Prostate gland (tissue), 2 donors: ENCODE measurements around the gene KRT14. TPM values are rescaled to one million over a fixed set of nuclear protein-coding genes. Genes with fewer than 3 reads are reported as not detected.

Experiments
- DNase-seq: peaks from one replicate; pipeline ENCODE4 v3.0.0-alpha.2; 2019; ENCODE audit warnings: low spot score
- H3K27ac ChIP-seq, 2 donors: fragments of 200-600 bp; sonication (generic); 2 replicates each; pipeline ENCODE4 v1.5.1; 2017 to 2019
- H3K27me3 ChIP-seq: fragments of 200-600 bp; sonication (generic); replicated peaks from 2 replicates; pipeline ENCODE4 v1.5.1; 2019; ENCODE audit not compliant: insufficient read depth
- H3K36me3 ChIP-seq, 2 donors: fragments of 200-600 bp; sonication (generic); 1 replicate in 1 of 2; 2 replicates in 1 of 2; pipeline versions ENCODE4 v1.5.1 to v1.8.1; 2017 to 2019
- H3K4me1 ChIP-seq: fragments of 200-600 bp; sonication (generic); replicated peaks from 2 replicates; pipeline ENCODE4 v1.5.1; 2019
- H3K4me3 ChIP-seq, 2 donors: fragments of 200-600 bp; sonication (generic); 2 replicates each; pipeline ENCODE4 v1.5.1; 2017 to 2019
- H3K9me3 ChIP-seq: fragments of 200-600 bp; sonication (generic); 2 replicates; pipeline ENCODE4 v1.5.1; 2017
- POLR2A ChIP-seq: fragments of 450-650 bp; IDR thresholded peaks from one replicate; pipeline ENCODE4 v1.6.1; 2016; ENCODE audit warnings: antibody characterized with exemption, mild to moderate bottlenecking
- POLR2AphosphoS5 ChIP-seq: sonication (generic); formaldehyde crosslinking; IDR thresholded peaks from one replicate; pipeline ENCODE4 v1.6.1; 2017; ENCODE audit warnings: antibody characterized with exemption
- WGBS: methylation state at CpG from one replicate; pipeline ENCODE4 v1.1.5; 2018; 5-methylcytosine and 5-hydroxymethylcytosine counted together
- intact Hi-C: fragments of 100-400 bp; cut with DNase I; formaldehyde crosslinking; loops from one replicate; pipeline ENCODE4 v1.14.2; 2022
- total RNA-seq, 2 donors: library from RNA; depleted of rRNA; stranded (reverse); fragments of >200 nt; gene quantifications; one replicate each; pipeline ENCODE4 v1.1.0, GENCODE V29; 2016
- TF ChIP-seq, protein P1 (sequence below), 4 experiments: fragments of 200-600 bp in 2 of 4; fragments of 450-650 bp in 2 of 4; sonication (generic) in 2 of 4; IDR thresholded peaks; 1 replicate in 3 of 4; 2 replicates in 1 of 4; pipeline ENCODE4 v1.5.1; 2016 to 2019; ENCODE audit warnings: antibody characterized with exemption in 4 of 4, mild to moderate bottlenecking in 2 of 4, moderate library complexity in 2 of 4

KRT14 gene
- total RNA-seq, 2 donors from 2014 or later, result 28.1 to 298 TPM

DNA sequence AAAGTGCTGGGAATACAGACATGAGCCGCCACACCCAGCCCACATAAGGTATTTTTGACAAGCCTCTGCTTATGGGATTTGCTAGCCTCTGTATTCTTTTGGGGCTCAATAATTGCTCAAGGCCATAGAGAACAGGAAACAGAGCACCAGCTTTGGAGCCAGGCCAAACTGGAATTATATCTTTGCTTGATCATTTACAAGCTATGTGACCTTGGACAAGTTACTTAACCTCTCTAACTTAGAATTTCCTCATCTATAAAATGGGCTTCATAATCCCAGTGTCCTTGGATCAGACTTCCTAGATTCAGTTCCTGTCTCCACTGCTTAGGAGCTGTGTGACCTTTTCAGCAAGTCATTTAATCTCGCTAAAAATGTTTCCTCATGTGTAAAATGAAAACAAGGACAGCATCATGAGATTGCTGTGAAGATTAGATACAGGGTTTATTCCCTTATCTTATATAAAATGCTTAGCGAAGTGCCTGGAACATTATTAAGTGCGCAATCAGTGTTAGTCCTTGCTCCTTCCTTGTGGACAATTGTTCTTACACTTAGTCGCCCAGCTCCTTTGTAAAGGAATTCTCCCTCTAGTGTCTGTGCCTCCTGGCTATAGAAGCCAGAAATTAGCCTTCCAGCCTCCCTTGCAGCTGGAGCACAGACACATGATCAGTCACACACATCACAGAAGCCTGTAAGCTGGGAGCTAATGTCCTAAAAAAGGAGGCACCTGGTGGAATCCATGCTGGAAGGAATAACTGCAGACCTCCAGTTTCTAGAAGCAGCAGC lies 31.4 kb downstream of the KRT14 start:
- Histone ChIP-seq H3K27me3 (no peaks in the 10 kb centered on the region), H3K4me1 (no peaks in the 10 kb centered on the region), H3K36me3 (no peaks in the 10 kb centered on the region), H3K4me3 (no peak overlapping the region), H3K27ac (no peak overlapping the region), H3K9me3 (no peaks in the 10 kb centered on the region)
- no peak for DNase-seq
- TF ChIP-seq, protein P1, sequence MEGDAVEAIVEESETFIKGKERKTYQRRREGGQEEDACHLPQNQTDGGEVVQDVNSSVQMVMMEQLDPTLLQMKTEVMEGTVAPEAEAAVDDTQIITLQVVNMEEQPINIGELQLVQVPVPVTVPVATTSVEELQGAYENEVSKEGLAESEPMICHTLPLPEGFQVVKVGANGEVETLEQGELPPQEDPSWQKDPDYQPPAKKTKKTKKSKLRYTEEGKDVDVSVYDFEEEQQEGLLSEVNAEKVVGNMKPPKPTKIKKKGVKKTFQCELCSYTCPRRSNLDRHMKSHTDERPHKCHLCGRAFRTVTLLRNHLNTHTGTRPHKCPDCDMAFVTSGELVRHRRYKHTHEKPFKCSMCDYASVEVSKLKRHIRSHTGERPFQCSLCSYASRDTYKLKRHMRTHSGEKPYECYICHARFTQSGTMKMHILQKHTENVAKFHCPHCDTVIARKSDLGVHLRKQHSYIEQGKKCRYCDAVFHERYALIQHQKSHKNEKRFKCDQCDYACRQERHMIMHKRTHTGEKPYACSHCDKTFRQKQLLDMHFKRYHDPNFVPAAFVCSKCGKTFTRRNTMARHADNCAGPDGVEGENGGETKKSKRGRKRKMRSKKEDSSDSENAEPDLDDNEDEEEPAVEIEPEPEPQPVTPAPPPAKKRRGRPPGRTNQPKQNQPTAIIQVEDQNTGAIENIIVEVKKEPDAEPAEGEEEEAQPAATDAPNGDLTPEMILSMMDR (IDR thresholded peaks at IDR 0.05), result no peak
- no peak for TF ChIP-seq POLR2AphosphoS5
- no peak for TF ChIP-seq POLR2A
- WGBS, result 79% methylated on average over 5 of the region's 5 CpGs
- intact Hi-C loops, result no loop called here

DNA sequence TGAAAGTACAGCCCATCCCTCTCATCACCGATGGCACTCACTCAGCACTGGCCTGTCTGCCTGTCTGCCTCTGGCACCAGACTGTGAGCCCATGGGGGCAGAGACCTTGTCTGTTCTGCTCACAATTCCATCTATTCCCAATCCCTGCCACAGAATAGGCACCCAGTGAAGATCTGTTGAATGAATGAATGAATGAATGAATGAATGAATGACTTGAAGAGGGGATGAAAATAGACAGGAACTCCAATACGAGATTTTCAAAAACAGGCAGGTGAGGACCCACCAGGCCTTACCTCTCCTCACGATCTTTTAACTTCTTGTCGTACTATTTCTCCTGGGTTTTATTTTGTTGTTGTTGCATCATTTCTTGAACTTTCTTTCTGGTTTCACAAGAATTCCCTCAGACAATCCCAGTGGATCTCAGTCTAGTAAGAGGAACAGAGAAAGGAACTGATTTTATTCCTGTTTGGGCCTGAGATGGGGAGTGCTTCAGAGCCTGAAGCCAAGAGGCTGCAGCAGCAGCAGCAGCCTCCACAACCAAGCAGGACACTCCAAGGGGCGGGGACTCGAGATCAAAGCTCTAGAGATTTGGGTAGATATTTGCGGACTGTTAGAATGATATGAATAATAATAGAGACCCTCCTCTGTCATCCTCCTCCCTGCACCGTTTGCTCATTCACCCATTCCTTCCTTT lies 32.6 kb downstream of the KRT14 start:
- 67% methylated on average over 8 of the region's 8 CpGs for WGBS
- Histone ChIP-seq H3K36me3 (no peaks in the 10 kb centered on the region), H3K9me3 (no peaks in the 10 kb centered on the region), H3K4me3 (no peak overlapping the region), H3K4me1 (peaks cover under 1% of the 10 kb centered on the region), H3K27me3 (no peaks in the 10 kb centered on the region), H3K27ac (no peak overlapping the region)
- no peak for DNase-seq
- TF ChIP-seq, protein P1 (IDR thresholded peaks at IDR 0.05), result no peak
- intact Hi-C loops, result loop anchor here (5.0 kb wide), 1 partner anchor 108 kb away; no protein-coding TSS in a partner anchor

DNA sequence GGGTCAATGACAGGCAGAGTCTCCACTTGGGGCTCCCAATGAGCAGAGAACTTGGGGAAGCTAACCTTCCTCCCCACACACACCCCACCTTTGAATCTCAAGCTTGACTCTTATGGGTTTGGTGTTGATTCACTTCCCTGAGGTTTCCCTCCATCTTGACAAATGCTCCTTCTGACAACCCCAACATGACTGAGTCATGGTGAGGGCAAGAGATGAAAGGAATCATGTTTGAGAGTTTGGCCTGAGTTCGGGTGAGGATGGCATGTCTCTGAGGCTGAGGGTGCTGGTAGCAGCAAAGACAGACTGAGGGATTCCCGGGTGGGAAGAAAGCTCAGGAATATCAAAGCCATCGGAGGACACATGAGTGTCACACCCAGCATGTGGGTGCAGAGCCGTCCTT lies 33.5 kb downstream of the KRT14 start:
- Histone ChIP-seq H3K9me3 (no peaks in the 10 kb centered on the region), H3K36me3 (no peaks in the 10 kb centered on the region), H3K4me3 (no peak overlapping the region), H3K27me3 (no peaks in the 10 kb centered on the region), H3K27ac (no peak overlapping the region), H3K4me1 (peaks cover 8% of the 10 kb centered on the region)
- TF ChIP-seq, protein P1 (IDR thresholded peaks at IDR 0.05), result no peak
- TF ChIP-seq POLR2AphosphoS5, result no peak
- WGBS, result 83% methylated on average over 4 of the region's 4 CpGs
- intact Hi-C loops, result loop anchor here (5.0 kb wide), 1 partner anchor 109 kb away; no protein-coding TSS in a partner anchor
- no peak for DNase-seq

DNA sequence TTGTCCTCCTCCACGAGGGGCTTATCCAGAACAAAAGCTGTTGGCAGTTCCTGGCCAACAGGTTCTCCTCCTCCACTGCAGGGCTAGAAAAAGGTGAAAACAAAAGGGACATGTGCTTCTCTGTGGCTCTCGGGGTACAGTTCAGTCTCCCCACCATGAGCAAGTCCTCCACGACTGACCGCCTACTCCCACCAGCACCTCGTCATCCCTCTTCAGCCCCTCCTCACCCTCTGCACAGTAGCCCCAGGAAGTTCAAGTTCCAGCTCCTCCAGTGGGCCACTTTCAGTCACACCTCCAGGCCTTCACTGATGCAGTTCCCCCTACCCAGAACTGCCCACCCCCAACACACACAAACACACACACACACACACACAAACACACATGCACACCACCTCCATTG lies 34.2 kb downstream of the KRT14 start:
- H3K4me1 ChIP-seq, result peaks cover 8% of the 10 kb centered on the region
- no peak for DNase-seq
- intact Hi-C loops, result loop anchor here (5.0 kb wide), 1 partner anchor 110 kb away; no protein-coding TSS in a partner anchor

More for the DNA sequence above, 34.2 kb downstream of the KRT14 start:
- WGBS, result 86% methylated on average over 5 of the region's 5 CpGs
- TF ChIP-seq, protein P1 (IDR thresholded peaks at IDR 0.05), result no peak
- no peak for TF ChIP-seq POLR2A
- TF ChIP-seq POLR2AphosphoS5, result no peak
- Histone ChIP-seq H3K9me3 (no peaks in the 10 kb centered on the region), H3K36me3 (no peaks in the 10 kb centered on the region), H3K27ac (no peak overlapping the region), H3K27me3 (no peaks in the 10 kb centered on the region), H3K4me3 (no peak overlapping the region)
